AG04450 (cell line): Measurements from ENCODE around the gene SART1. TPM values are rescaled to one million over a fixed set of nuclear protein-coding genes. Genes with fewer than 3 reads are reported as not detected.
"Not testable (repeated sequence)": the region's sequence is repeated elsewhere in the genome, so short reads cannot be mapped to it uniquely, and the experiment has no call there.

ENCODE experiments used
- CTCF ChIA-PET: fragments of 300-600, 350-600 bp; formaldehyde crosslinking; extraction: SDS; loops from one replicate; lab custom pipeline; 2022; ENCODE audit warnings: antibody characterized with exemption, inconsistent platforms; lab: Charles Lee
- POLR2A ChIA-PET: fragments of 350-600 bp; formaldehyde crosslinking; extraction: SDS; loops from one replicate; lab custom pipeline; 2021; ENCODE audit warnings: antibody characterized with exemption, inconsistent platforms; lab: Yijun Ruan, JAX
- DNase-seq: peaks from one replicate; pipeline ENCODE4 v3.0.0-alpha.2; 2011; ENCODE audit warnings: low read depth, low spot score
- H3K27ac ChIP-seq: one replicate; pipeline ENCODE4 v1.5.1; 2012; ENCODE audit warnings: low read depth, low read length, control low read depth
- H3K27me3 ChIP-seq: one replicate; pipeline ENCODE4 v1.6.0; 2012; ENCODE audit warnings: low read length; ENCODE audit not compliant: control insufficient read depth, insufficient read depth
- H3K4me3 ChIP-seq: 2 replicates; pipeline ENCODE4 v1.5.1; 2011; ENCODE audit warnings: mild to moderate bottlenecking, low read depth, low read length, control low read depth
- H3K9me3 ChIP-seq: 2 replicates; pipeline ENCODE4 v1.5.1; 2012; ENCODE audit warnings: low read length; ENCODE audit not compliant: control insufficient read depth, insufficient read depth
- CTCF ChIP-seq: IDR thresholded peaks from 2 replicates; pipeline ENCODE4 v1.5.1; 2011; ENCODE audit warnings: low read depth, low read length, control low read depth, inconsistent platforms
- polyA plus RNA-seq: library from polyadenylated mRNA; depleted of rRNA; stranded (reverse); fragments of >200 nt; gene quantifications from 2 replicates; pipeline ENCODE4 v1.2.3, GENCODE V29; 2011

Gene SART1
- polyA plus RNA-seq, 1 experiment = 14.3 TPM

- no peaks in the 10 kb centered on the region for H3K27me3 ChIP-seq
- no peaks in the 10 kb centered on the region; the same call in 1 of the 2 replicates for H3K9me3 ChIP-seq
- ChIA-PET POLR2A (no interaction called here), CTCF (no interaction called here)
- no peak for DNase-seq
- no peak overlapping the region for H3K27ac ChIP-seq
- no peak for TF ChIP-seq CTCF
- no peak overlapping the region for H3K4me3 ChIP-seq
Observed at GRCh38 chr11:65945941-65946558, 15.5 kb upstream of the SART1 start.

- POLR2A ChIA-PET = interaction anchor here (0.6 kb wide), 1 partner anchor 49 kb away, joined by 6 read pairs; no protein-coding TSS in a partner anchor
- no peak for DNase-seq
Observed at GRCh38 chr11:65946655-65947054, 14.9 kb upstream of the SART1 start.

GRCh38 chr11:65947133-65947532 lies 14.4 kb upstream of the SART1 start:
- no peak for TF ChIP-seq CTCF
- CTCF ChIA-PET = no interaction called here

More at GRCh38 chr11:65946655-65947054, 14.9 kb upstream of the SART1 start:
- Histone ChIP-seq H3K27me3 (no peaks in the 10 kb centered on the region), H3K9me3 (no peaks in the 10 kb centered on the region; the same call in 1 of the 2 replicates), H3K27ac (no peak overlapping the region), H3K4me3 (no peak overlapping the region)
- CTCF ChIA-PET = no interaction called here
- TF ChIP-seq CTCF = no peak

GRCh38 chr11:65947603-65948125 lies 13.9 kb upstream of the SART1 start:
- TF ChIP-seq CTCF = no peak
- Histone ChIP-seq H3K27ac (no peak overlapping the region), H3K4me3 (no peak overlapping the region), H3K27me3 (no peaks in the 10 kb centered on the region), H3K9me3 (no peaks in the 10 kb centered on the region; the same call in 1 of the 2 replicates)
- CTCF ChIA-PET = interaction anchor here (1.1 kb wide), 1 partner anchor 59 kb away, joined by 5 read pairs; the partner anchor contains the start of gene FIBP
- POLR2A ChIA-PET = no interaction called here
- DNase-seq = no peak

More at GRCh38 chr11:65947133-65947532, 14.4 kb upstream of the SART1 start:
- Histone ChIP-seq H3K9me3 (no peaks in the 10 kb centered on the region; the same call in 1 of the 2 replicates), H3K4me3 (no peak overlapping the region), H3K27ac (no peak overlapping the region), H3K27me3 (no peaks in the 10 kb centered on the region)
- POLR2A ChIA-PET = interaction anchor here (0.6 kb wide), 1 partner anchor 50 kb away, joined by 6 read pairs; no protein-coding TSS in a partner anchor
- no peak for DNase-seq

- H3K27me3 ChIP-seq, CTCF ChIA-PET, H3K9me3 ChIP-seq, DNase-seq, H3K27ac ChIP-seq, H3K4me3 ChIP-seq, POLR2A ChIA-PET: not testable (repeated sequence)
Observed at GRCh38 chr11:65950711-65951110, 10.8 kb upstream of the SART1 start.

GRCh38 chr11:65951641-65952040 lies 9.9 kb upstream of the SART1 start:
- H3K27me3 ChIP-seq, DNase-seq, H3K9me3 ChIP-seq, H3K27ac ChIP-seq, H3K4me3 ChIP-seq, POLR2A ChIA-PET: not testable (repeated sequence)
- CTCF ChIA-PET = interaction anchor here (0.6 kb wide), 1 partner anchor 63 kb away, joined by 3 read pairs; no protein-coding TSS in a partner anchor
